HepG2 (cell line): ENCODE measurements around the gene SMAD3. TPM values are rescaled to one million over a fixed set of nuclear protein-coding genes. Genes with fewer than 3 reads are reported as not detected.

Source experiments
- BCL6 ChIP-seq: IDR thresholded peaks from 2 replicates; pipeline ENCODE4 v1.6.1; 2016; ENCODE audit warnings: missing genetic modification reagents, missing compliant biosample characterization
- FOXP1 ChIP-seq, 2 experiments: fragments of 450-650 bp in 1 of 2; IDR thresholded peaks; 2 replicates each; pipeline ENCODE4 v1.6.1; 2017 to 2018; ENCODE audit warnings: antibody characterized with exemption in 1 of 2
- HDAC1 ChIP-seq: sonication (generic); formaldehyde crosslinking; IDR thresholded peaks from 2 replicates; pipeline ENCODE4 v1.5.1; 2020; ENCODE audit warnings: mild to moderate bottlenecking, missing genetic modification reagents
- NR0B2 ChIP-seq: sonication (generic); formaldehyde crosslinking; IDR thresholded peaks from 2 replicates; pipeline ENCODE4 v1.4.0; 2020; ENCODE audit warnings: mild to moderate bottlenecking, missing genetic modification reagents
- SAP130 ChIP-seq: IDR thresholded peaks from 2 replicates; pipeline ENCODE4 v1.6.1; 2016; ENCODE audit warnings: low read depth
- SKIL ChIP-seq: sonication (generic); formaldehyde crosslinking; IDR thresholded peaks from 2 replicates; pipeline ENCODE4 v1.8.0; 2022; ENCODE audit warnings: missing genetic modification reagents, mild to moderate bottlenecking, moderate library complexity, borderline replicate concordance
- SMAD3 ChIP-seq: sonication (generic); formaldehyde crosslinking; IDR thresholded peaks from 2 replicates; pipeline ENCODE4 v1.4.0; 2020; ENCODE audit warnings: missing genetic modification reagents
- SOX6 ChIP-seq, 2 experiments: fragments of 450-650 bp in 1 of 2; sonication (generic) in 1 of 2; formaldehyde crosslinking in 1 of 2; IDR thresholded peaks; 2 replicates each; pipeline versions ENCODE4 v1.4.0 to v1.6.1; 2017 to 2020; ENCODE audit warnings: antibody characterized with exemption in 1 of 2, mild to moderate bottlenecking in 1 of 2, missing genetic modification reagents in 1 of 2
- SP5 ChIP-seq: IDR thresholded peaks from 2 replicates; pipeline ENCODE4 v1.6.1; 2016; ENCODE audit warnings: low read depth, borderline replicate concordance
- TEAD3 ChIP-seq: optimal IDR thresholded peaks from 2 replicates; pipeline ENCODE3; 2016; ENCODE audit warnings: borderline replicate concordance
- ZBTB40 ChIP-seq, 2 experiments: fragments of 450-650 bp in 1 of 2; sonication (generic) in 1 of 2; formaldehyde crosslinking in 1 of 2; IDR thresholded peaks; 2 replicates each; pipeline versions ENCODE4 v1.6.1 to v1.8.0; 2016 to 2022; ENCODE audit warnings: antibody characterized with exemption in 1 of 2, mild to moderate bottlenecking in 1 of 2, missing genetic modification reagents in 1 of 2
- ZNF562 ChIP-seq: sonication (generic); formaldehyde crosslinking; IDR thresholded peaks from 2 replicates; pipeline ENCODE4 v1.8.0; 2022; ENCODE audit warnings: missing genetic modification reagents, borderline replicate concordance
- ZSCAN25 ChIP-seq: sonication (generic); formaldehyde crosslinking; IDR thresholded peaks from 2 replicates; pipeline ENCODE4 v1.8.0; 2022; ENCODE audit warnings: mild to moderate bottlenecking, missing genetic modification reagents
- ZSCAN9 ChIP-seq: IDR thresholded peaks from 2 replicates; pipeline ENCODE4 v1.6.1; 2016; ENCODE audit warnings: borderline replicate concordance
- polyA plus RNA-seq, 8 experiments: library from polyadenylated mRNA; depleted of rRNA in 3 of 8; stranded (reverse) in 7 of 8; unstranded in 1 of 8; fragments of >200 nt; fragmentation: Illumina TruSeq in 4 of 8; extraction: Trizol in 4 of 8; gene quantifications; 2 replicates each; pipeline versions ENCODE4 v1.2.1 to v1.2.3, GENCODE V29; 2011 to 2016; ENCODE audit warnings: low read depth in 4 of 8, missing spikeins in 1 of 8, mixed read lengths in 1 of 8; ENCODE audit not compliant: insufficient read depth in 1 of 8
- total RNA-seq, 5 experiments: library from RNA; depleted of rRNA; stranded (reverse); fragments of >200 nt; fragmentation: Illumina TruSeq; extraction: Trizol; gene quantifications; 2 replicates each; pipeline ENCODE4 v1.2.3, GENCODE V29; 2016; ENCODE audit warnings: low read depth in 1 of 5

SMAD3 gene
- total and polyA plus RNA-seq, 2 of the 13 experiments (the other 11 are each of a cell fraction or from before 2014, with no cell fraction given), result 8.6 to 56.3 TPM

- TF ChIP-seq SKIL (CRISPR knock-in tag), result peak; percentile 98
- TF ChIP-seq NR0B2, result no peak
- peak; percentile 94 for TF ChIP-seq ZSCAN25 (CRISPR knock-in tag)
- TF ChIP-seq BCL6 (CRISPR knock-in tag), result peak; percentile 81
- TF ChIP-seq FOXP1 (IDR thresholded peaks at IDR 0.05), result no peak
- TF ChIP-seq FOXP1 (CRISPR knock-in tag; IDR thresholded peaks at IDR 0.05), result peak; percentile 64; the same call in 1 of the 2 replicates
- TF ChIP-seq SOX6 (IDR thresholded peaks at IDR 0.05), result no peak
- peak; percentile 83 for TF ChIP-seq SOX6 (CRISPR knock-in tag; IDR thresholded peaks at IDR 0.05)
- 0 out of 2 replicates have a peak, but pooled peaks have one; percentile 44 for TF ChIP-seq ZSCAN9 (CRISPR knock-in tag)
- peak; percentile 57 for TF ChIP-seq HDAC1 (CRISPR knock-in tag)
- TF ChIP-seq SMAD3 (CRISPR knock-in tag), result no peak
- TF ChIP-seq ZNF562, result no peak
- peak; percentile 70; the same call in 1 of the 2 replicates for TF ChIP-seq SP5 (CRISPR knock-in tag)
- no peak for TF ChIP-seq ZBTB40 (IDR thresholded peaks at IDR 0.05)
- 0 out of 2 replicates have a peak, but pooled peaks have one; percentile 31 for TF ChIP-seq ZBTB40 (CRISPR knock-in tag; IDR thresholded peaks at IDR 0.05)
- TF ChIP-seq SAP130, result peak; percentile 84
- TF ChIP-seq TEAD3 (CRISPR knock-in tag), result peak; percentile 62
These were observed 61.3 kb downstream of the SMAD3 start (continued) for GRCh38 chr15:67126551-67127330.
